ENCODE measurements around the gene CENPU. TPM values are rescaled to one million over a fixed set of nuclear protein-coding genes. Genes with fewer than 3 reads are reported as not detected.

CENPU gene
- total RNA-seq, 2 donors from 2014 or later: 11.4 to 28.1 TPM

DNA sequence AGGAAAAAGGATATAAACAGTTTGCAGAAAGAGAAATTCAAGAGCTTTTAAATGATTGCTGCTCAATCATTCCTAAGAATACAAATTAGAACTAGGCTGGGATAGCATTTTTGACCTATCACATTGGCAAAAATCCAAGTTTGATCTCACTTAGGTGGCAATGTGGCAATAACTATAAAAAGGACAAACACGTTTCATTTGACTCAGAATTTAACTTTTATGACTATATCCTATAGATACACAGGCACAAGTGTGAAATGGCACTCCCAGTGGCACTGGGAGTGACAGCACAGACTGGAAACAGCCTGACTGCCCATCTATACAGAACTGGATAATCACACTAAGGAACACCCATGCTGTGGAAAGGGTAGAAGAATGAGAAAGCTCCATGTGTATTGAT lies 11.1 kb downstream of the CENPU start:
- no peaks in the 10 kb centered on the region for H3K27me3 ChIP-seq
- H3K9ac ChIP-seq (ENCODE audit: low read depth in 2 of 2, low read length in 2 of 2): no peak overlapping the region
- TF ChIP-seq, protein P1, sequence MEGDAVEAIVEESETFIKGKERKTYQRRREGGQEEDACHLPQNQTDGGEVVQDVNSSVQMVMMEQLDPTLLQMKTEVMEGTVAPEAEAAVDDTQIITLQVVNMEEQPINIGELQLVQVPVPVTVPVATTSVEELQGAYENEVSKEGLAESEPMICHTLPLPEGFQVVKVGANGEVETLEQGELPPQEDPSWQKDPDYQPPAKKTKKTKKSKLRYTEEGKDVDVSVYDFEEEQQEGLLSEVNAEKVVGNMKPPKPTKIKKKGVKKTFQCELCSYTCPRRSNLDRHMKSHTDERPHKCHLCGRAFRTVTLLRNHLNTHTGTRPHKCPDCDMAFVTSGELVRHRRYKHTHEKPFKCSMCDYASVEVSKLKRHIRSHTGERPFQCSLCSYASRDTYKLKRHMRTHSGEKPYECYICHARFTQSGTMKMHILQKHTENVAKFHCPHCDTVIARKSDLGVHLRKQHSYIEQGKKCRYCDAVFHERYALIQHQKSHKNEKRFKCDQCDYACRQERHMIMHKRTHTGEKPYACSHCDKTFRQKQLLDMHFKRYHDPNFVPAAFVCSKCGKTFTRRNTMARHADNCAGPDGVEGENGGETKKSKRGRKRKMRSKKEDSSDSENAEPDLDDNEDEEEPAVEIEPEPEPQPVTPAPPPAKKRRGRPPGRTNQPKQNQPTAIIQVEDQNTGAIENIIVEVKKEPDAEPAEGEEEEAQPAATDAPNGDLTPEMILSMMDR (IDR thresholded peaks at IDR 0.05): peak; percentile 33
- H3K27ac ChIP-seq: peak overlapping the region; percentile 25
- H3K4me3 ChIP-seq: no peak overlapping the region
- no peaks in the 10 kb centered on the region for H3K36me3 ChIP-seq
- H3K4me1 ChIP-seq: peaks cover 4% of the 10 kb centered on the region
- peak; percentile 53 for DNase-seq
- no peaks in the 10 kb centered on the region for H3K9me3 ChIP-seq
- intact Hi-C loops (cut with DNase I): no loop called here

DNA sequence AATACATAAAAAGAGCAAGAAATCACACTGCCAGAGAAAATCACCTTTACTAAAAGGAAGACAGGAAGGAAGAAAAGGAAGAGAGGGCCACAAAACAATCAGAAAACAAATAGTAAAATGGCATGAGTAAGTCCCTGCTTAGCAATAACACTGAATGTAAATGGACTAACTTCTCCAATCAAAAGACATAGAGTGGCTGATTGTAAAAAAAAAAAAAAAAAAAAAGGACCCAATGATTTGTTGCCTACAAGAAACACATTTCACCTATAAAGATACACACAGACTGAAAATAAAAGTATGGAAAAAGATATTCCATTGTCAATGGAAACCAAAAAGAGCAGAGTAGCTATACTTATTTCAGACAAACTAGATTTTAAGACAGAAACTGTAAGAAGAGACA lies 12.6 kb downstream of the CENPU start:
- Histone ChIP-seq H3K9me3 (no peaks in the 10 kb centered on the region), H3K4me1 (peaks cover 4% of the 10 kb centered on the region), H3K27ac (no peak overlapping the region), H3K27me3 (no peaks in the 10 kb centered on the region), H3K4me3 (no peak overlapping the region), H3K36me3 (no peaks in the 10 kb centered on the region), H3K9ac (ENCODE audit: low read depth in 2 of 2, low read length in 2 of 2) (no peak overlapping the region)
- TF ChIP-seq, protein P1 (IDR thresholded peaks at IDR 0.05): no peak
- intact Hi-C loops (cut with DNase I): no loop called here
- no peak for DNase-seq

DNA sequence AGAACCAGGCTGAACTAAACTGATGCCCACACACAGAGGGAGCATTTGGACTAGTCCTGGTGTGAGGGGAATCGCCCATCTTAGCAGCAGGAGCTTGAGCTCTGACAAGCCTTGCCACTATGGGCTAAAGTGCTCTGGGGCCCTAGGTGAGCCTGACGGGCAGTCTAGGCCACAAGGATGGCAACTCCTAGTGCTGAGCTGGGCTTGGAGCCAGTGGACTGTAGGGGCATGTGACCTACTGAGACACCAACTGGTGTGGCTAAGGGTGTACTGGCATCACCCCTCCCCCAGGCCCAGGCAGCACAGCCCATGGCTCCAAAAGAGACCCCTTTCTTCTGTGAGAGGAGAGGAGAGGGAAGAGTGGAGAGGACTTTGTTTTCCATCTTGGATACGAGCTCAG lies 14.5 kb downstream of the CENPU start:
- Histone ChIP-seq H3K36me3 (no peaks in the 10 kb centered on the region), H3K27ac (no peak overlapping the region), H3K27me3 (no peaks in the 10 kb centered on the region), H3K4me1 (peaks cover 4% of the 10 kb centered on the region), H3K4me3 (no peak overlapping the region), H3K9me3 (no peaks in the 10 kb centered on the region), H3K9ac (ENCODE audit: low read depth in 2 of 2, low read length in 2 of 2) (no peak overlapping the region)
- TF ChIP-seq, protein P1 (IDR thresholded peaks at IDR 0.05): no peak
- intact Hi-C loops (cut with DNase I): no loop called here
- DNase-seq: no peak

DNA sequence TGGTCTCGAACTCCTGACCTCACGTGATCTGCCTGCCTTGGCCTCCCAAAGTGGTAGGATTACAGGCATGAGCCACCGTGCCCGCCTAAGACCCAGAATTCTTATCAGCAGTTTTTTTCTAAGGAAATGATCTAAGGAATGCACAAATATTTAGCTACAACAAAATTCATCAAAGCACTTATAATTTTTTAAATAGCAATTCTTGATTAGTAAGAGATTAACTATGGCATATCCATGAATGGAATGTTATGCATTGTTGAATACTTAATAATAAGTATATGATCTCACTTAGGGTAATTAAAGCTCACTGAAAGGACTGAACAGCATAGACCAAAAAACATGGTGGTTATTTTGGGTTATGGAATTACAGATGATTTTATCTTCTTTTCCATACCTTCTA lies 18.4 kb downstream of the CENPU start:
- no peaks in the 10 kb centered on the region for H3K27me3 ChIP-seq
- no peaks in the 10 kb centered on the region for H3K9me3 ChIP-seq
- no peak for DNase-seq
- no peak overlapping the region for H3K9ac ChIP-seq (ENCODE audit: low read depth in 2 of 2, low read length in 2 of 2)
- H3K4me1 ChIP-seq: no peaks in the 10 kb centered on the region
- H3K4me3 ChIP-seq: no peak overlapping the region
- H3K36me3 ChIP-seq: no peaks in the 10 kb centered on the region
- intact Hi-C loops (cut with DNase I): no loop called here
- TF ChIP-seq, protein P1 (IDR thresholded peaks at IDR 0.05): no peak
- no peak overlapping the region for H3K27ac ChIP-seq

DNA sequence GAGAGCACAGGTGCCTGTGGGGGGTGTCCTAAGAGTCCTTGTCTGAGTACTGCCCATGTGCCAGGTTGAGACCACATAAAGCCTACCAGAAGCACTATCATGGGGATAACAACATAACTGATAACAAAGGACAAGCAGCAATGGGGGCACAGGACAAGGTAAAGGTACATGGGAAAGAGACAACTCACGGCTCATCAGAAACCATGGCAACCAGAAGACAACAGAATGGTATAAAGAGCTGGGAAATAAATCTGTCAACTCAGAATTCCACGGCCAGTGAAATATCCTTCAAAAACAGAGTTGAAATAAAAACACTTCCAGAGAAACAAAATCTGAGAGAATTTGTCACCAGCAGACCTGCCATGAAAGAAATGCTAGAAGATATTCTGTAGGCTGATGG lies 20.0 kb downstream of the CENPU start:
- Histone ChIP-seq H3K36me3 (no peaks in the 10 kb centered on the region), H3K9ac (ENCODE audit: low read depth in 2 of 2, low read length in 2 of 2) (no peak overlapping the region), H3K27ac (no peak overlapping the region), H3K4me3 (no peak overlapping the region), H3K4me1 (no peaks in the 10 kb centered on the region), H3K9me3 (no peaks in the 10 kb centered on the region), H3K27me3 (no peaks in the 10 kb centered on the region)
- no peak for DNase-seq
- intact Hi-C loops (cut with DNase I): no loop called here
- TF ChIP-seq, protein P1 (IDR thresholded peaks at IDR 0.05): no peak

DNA sequence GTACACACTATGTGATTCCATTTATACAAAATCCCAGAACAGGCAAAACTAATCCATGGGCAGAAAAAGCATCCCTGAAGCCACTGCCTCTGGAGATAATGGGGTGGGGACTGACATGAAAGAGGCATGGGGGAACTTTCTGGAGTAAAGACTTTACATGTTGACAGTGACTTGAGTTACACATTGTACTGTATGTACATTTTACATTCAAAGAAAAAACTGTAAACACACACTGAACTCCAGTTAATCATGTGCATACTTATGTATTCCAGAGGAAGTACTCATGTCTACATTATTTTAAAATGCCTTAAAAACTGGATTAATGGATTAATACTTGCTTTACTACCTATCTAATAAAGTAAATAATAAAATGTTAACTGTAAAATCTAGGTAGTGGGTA lies 21.6 kb downstream of the CENPU start:
- Histone ChIP-seq H3K9ac (ENCODE audit: low read depth in 2 of 2, low read length in 2 of 2) (no peak overlapping the region), H3K4me1 (no peaks in the 10 kb centered on the region), H3K27me3 (no peaks in the 10 kb centered on the region), H3K4me3 (no peak overlapping the region), H3K36me3 (no peaks in the 10 kb centered on the region), H3K9me3 (no peaks in the 10 kb centered on the region), H3K27ac (no peak overlapping the region)
- intact Hi-C loops (cut with DNase I): no loop called here
- TF ChIP-seq, protein P1 (IDR thresholded peaks at IDR 0.05): no peak
- DNase-seq: no peak
